GM20000 (cell line): Measurements from ENCODE around the gene ICA1.
"Not testable (repeated sequence)": the region's sequence is repeated elsewhere in the genome, so short reads cannot be mapped to it uniquely, and the experiment has no call there.

Experiments
- DNase-seq: peaks from one replicate; pipeline ENCODE4 v3.0.0; 2012; ENCODE audit warnings: low spot score
- CTCF ChIP-seq: IDR thresholded peaks from 2 replicates; pipeline ENCODE4 v1.5.1; 2012; ENCODE audit warnings: mild to moderate bottlenecking, control low read depth; ENCODE audit errors: extremely low read depth, missing control alignments

The ICA1 gene

GRCh38 chr7:8105449-8106095, 156.4 kb downstream of the ICA1 start:
- no peak for TF ChIP-seq CTCF
- DNase-seq = no peak

GRCh38 chr7:8103282-8103681, 158.7 kb downstream of the ICA1 start:
- no peak for DNase-seq
- no peak for TF ChIP-seq CTCF

GRCh38 chr7:8101292-8101691, 160.7 kb downstream of the ICA1 start:
- not testable (repeated sequence) for DNase-seq

GRCh38 chr7:8094164-8095140, 167.5 kb downstream of the ICA1 start:
- no peak for TF ChIP-seq CTCF
- no peak for DNase-seq

- DNase-seq = no peak
- no peak for TF ChIP-seq CTCF
Observed at GRCh38 chr7:8092140-8092539, 169.8 kb downstream of the ICA1 start.

GRCh38 chr7:8089036-8089780, 172.8 kb downstream of the ICA1 start:
- TF ChIP-seq CTCF = no peak
- DNase-seq = no peak

GRCh38 chr7:8086239-8086638, 175.7 kb downstream of the ICA1 start:
- TF ChIP-seq CTCF = no peak
- no peak for DNase-seq
